HepG2 (cell line): ENCODE measurements around the gene AKR7A3. TPM values are rescaled to one million over a fixed set of nuclear protein-coding genes. Genes with fewer than 3 reads are reported as not detected.
A peak's percentile ranks its signal among the peaks of the same experiment; 100 is the strongest.

Experiments used
- NR1H2 ChIP-seq: sonication (generic); formaldehyde crosslinking; IDR thresholded peaks from 2 replicates; pipeline ENCODE4 v1.8.1; 2022; ENCODE audit warnings: low read depth, missing genetic modification reagents, borderline replicate concordance
- REPIN1 ChIP-seq: sonication (generic); formaldehyde crosslinking; IDR thresholded peaks from 2 replicates; pipeline ENCODE4 v1.8.0; 2022; ENCODE audit warnings: missing genetic modification reagents, low read depth, mild to moderate bottlenecking, borderline replicate concordance
- RXRB ChIP-seq: IDR thresholded peaks from 2 replicates; pipeline ENCODE4 v1.6.1; 2016; ENCODE audit warnings: borderline replicate concordance, missing genetic modification reagents, missing compliant biosample characterization
- ZNF33A ChIP-seq: sonication (generic); formaldehyde crosslinking; IDR thresholded peaks from 2 replicates; pipeline ENCODE4 v1.5.1; 2020; ENCODE audit warnings: missing genetic modification reagents, mild to moderate bottlenecking, moderate library complexity, borderline replicate concordance
- ZNF512 ChIP-seq: sonication (generic); formaldehyde crosslinking; IDR thresholded peaks from 2 replicates; pipeline ENCODE4 v1.4.0; 2020; ENCODE audit warnings: mild to moderate bottlenecking, missing genetic modification reagents
- ZNF800 ChIP-seq: sonication (generic); formaldehyde crosslinking; IDR thresholded peaks from 2 replicates; pipeline ENCODE4 v1.4.0; 2020; ENCODE audit warnings: missing genetic modification reagents
- ZSCAN31 ChIP-seq: sonication (generic); formaldehyde crosslinking; IDR thresholded peaks from 2 replicates; pipeline ENCODE4 v1.5.0; 2020; ENCODE audit warnings: low read depth, mild to moderate bottlenecking, missing genetic modification reagents
- polyA plus RNA-seq, 8 experiments: library from polyadenylated mRNA; depleted of rRNA in 3 of 8; stranded (reverse) in 7 of 8; unstranded in 1 of 8; fragments of >200 nt; fragmentation: Illumina TruSeq in 4 of 8; extraction: Trizol in 4 of 8; gene quantifications; 2 replicates each; pipeline versions ENCODE4 v1.2.1 to v1.2.3, GENCODE V29; 2011 to 2016; ENCODE audit warnings: low read depth in 4 of 8, missing spikeins in 1 of 8, mixed read lengths in 1 of 8; ENCODE audit not compliant: insufficient read depth in 1 of 8
- total RNA-seq, 5 experiments: library from RNA; depleted of rRNA; stranded (reverse); fragments of >200 nt; fragmentation: Illumina TruSeq; extraction: Trizol; gene quantifications; 2 replicates each; pipeline ENCODE4 v1.2.3, GENCODE V29; 2016; ENCODE audit warnings: low read depth in 1 of 5
- TF ChIP-seq, protein P1 (sequence below): sonication (generic); formaldehyde crosslinking; IDR thresholded peaks from 2 replicates; pipeline ENCODE4 v1.8.0; 2022; ENCODE audit warnings: missing genetic modification reagents, mild to moderate bottlenecking, moderate library complexity, borderline replicate concordance
- TF ChIP-seq, protein P2 (sequence below): sonication (generic); formaldehyde crosslinking; IDR thresholded peaks from 2 replicates; pipeline ENCODE4 v1.5.1; 2020; ENCODE audit warnings: mild to moderate bottlenecking, missing genetic modification reagents, moderate library complexity

Gene AKR7A3
- total and polyA plus RNA-seq, 2 of the 13 experiments (the other 11 are each of a cell fraction or from before 2014, with no cell fraction given), result 0.58 to 1.00 TPM

- TF ChIP-seq RXRB (CRISPR knock-in tag), result no peak
- no peak for TF ChIP-seq REPIN1 (CRISPR knock-in tag)
- TF ChIP-seq, protein P1, sequence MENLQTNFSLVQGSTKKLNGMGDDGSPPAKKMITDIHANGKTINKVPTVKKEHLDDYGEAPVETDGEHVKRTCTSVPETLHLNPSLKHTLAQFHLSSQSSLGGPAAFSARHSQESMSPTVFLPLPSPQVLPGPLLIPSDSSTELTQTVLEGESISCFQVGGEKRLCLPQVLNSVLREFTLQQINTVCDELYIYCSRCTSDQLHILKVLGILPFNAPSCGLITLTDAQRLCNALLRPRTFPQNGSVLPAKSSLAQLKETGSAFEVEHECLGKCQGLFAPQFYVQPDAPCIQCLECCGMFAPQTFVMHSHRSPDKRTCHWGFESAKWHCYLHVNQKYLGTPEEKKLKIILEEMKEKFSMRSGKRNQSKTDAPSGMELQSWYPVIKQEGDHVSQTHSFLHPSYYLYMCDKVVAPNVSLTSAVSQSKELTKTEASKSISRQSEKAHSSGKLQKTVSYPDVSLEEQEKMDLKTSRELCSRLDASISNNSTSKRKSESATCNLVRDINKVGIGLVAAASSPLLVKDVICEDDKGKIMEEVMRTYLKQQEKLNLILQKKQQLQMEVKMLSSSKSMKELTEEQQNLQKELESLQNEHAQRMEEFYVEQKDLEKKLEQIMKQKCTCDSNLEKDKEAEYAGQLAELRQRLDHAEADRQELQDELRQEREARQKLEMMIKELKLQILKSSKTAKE (CRISPR knock-in tag), result no peak
- no peak for TF ChIP-seq ZNF800 (CRISPR knock-in tag)
- TF ChIP-seq, protein P2, sequence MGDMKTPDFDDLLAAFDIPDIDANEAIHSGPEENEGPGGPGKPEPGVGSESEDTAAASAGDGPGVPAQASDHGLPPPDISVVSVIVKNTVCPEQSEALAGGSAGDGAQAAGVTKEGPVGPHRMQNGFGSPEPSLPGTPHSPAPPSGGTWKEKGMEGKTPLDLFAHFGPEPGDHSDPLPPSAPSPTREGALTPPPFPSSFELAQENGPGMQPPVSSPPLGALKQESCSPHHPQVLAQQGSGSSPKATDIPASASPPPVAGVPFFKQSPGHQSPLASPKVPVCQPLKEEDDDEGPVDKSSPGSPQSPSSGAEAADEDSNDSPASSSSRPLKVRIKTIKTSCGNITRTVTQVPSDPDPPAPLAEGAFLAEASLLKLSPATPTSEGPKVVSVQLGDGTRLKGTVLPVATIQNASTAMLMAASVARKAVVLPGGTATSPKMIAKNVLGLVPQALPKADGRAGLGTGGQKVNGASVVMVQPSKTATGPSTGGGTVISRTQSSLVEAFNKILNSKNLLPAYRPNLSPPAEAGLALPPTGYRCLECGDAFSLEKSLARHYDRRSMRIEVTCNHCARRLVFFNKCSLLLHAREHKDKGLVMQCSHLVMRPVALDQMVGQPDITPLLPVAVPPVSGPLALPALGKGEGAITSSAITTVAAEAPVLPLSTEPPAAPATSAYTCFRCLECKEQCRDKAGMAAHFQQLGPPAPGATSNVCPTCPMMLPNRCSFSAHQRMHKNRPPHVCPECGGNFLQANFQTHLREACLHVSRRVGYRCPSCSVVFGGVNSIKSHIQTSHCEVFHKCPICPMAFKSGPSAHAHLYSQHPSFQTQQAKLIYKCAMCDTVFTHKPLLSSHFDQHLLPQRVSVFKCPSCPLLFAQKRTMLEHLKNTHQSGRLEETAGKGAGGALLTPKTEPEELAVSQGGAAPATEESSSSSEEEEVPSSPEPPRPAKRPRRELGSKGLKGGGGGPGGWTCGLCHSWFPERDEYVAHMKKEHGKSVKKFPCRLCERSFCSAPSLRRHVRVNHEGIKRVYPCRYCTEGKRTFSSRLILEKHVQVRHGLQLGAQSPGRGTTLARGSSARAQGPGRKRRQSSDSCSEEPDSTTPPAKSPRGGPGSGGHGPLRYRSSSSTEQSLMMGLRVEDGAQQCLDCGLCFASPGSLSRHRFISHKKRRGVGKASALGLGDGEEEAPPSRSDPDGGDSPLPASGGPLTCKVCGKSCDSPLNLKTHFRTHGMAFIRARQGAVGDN (CRISPR knock-in tag), result peak; percentile 23; the same call in 1 of the 2 replicates
- no peak for TF ChIP-seq NR1H2
- TF ChIP-seq ZNF33A, result no peak
- TF ChIP-seq ZSCAN31 (CRISPR knock-in tag), result no peak
- TF ChIP-seq ZNF512 (CRISPR knock-in tag), result no peak
Observed at GRCh38 chr1:19336543-19336942, 48.0 kb upstream of the AKR7A3 start (continued).
